ENCODE data around the gene VTI1A.

DNA sequence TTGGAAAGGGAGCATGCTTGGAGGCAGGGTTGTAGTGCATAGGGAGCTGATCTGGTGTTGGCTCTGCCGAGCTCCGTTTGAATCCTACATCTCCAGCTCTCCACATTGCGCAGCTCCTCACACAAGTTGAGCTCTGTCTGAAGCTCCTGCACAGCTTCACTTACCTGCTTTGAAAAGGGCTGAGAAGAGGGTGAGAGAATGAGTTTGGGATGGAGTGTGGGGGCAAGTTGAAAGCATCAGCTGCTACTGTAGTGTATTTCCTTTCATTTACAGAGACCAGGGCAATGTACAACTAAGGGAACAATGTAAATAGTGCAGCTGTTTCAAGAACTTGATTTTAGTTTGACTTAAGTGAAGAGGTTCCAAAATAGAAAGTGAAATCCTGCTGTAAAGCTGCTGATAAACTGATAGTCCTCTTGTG lies 88.5 kb downstream of the VTI1A start:
- TF ChIP-seq, protein P1, sequence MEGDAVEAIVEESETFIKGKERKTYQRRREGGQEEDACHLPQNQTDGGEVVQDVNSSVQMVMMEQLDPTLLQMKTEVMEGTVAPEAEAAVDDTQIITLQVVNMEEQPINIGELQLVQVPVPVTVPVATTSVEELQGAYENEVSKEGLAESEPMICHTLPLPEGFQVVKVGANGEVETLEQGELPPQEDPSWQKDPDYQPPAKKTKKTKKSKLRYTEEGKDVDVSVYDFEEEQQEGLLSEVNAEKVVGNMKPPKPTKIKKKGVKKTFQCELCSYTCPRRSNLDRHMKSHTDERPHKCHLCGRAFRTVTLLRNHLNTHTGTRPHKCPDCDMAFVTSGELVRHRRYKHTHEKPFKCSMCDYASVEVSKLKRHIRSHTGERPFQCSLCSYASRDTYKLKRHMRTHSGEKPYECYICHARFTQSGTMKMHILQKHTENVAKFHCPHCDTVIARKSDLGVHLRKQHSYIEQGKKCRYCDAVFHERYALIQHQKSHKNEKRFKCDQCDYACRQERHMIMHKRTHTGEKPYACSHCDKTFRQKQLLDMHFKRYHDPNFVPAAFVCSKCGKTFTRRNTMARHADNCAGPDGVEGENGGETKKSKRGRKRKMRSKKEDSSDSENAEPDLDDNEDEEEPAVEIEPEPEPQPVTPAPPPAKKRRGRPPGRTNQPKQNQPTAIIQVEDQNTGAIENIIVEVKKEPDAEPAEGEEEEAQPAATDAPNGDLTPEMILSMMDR (tag by site-specific recombination; IDR thresholded peaks at IDR 0.05), result no peak
- TF ChIP-seq ZNF274 (IDR thresholded peaks at IDR 0.05; ENCODE audit: low read length), result no peak
- no peak for TF ChIP-seq ZNF274 (tag by site-specific recombination; IDR thresholded peaks at IDR 0.05; ENCODE audit: borderline replicate concordance)
- TF ChIP-seq ZNF133 (tag by site-specific recombination; IDR thresholded peaks at IDR 0.05), result no peak
- no peak for TF ChIP-seq YY1 (tag by site-specific recombination; IDR thresholded peaks at IDR 0.05)
- TF ChIP-seq ZNF707 (tag by site-specific recombination; IDR thresholded peaks at IDR 0.05), result no peak
- TF ChIP-seq ZNF791 (tag by site-specific recombination; IDR thresholded peaks at IDR 0.05), result no peak
- TF ChIP-seq SP3 (tag by site-specific recombination; IDR thresholded peaks at IDR 0.05), result no peak
- no peak for TF ChIP-seq GLIS2 (tag by site-specific recombination; IDR thresholded peaks at IDR 0.05)
- TF ChIP-seq TCF7L2 (IDR thresholded peaks at IDR 0.05; ENCODE audit: borderline replicate concordance, low read depth, low read length), result no peak
